Suprapubic skin (tissue), 4 donors: ENCODE results near the gene MAJIN.

ENCODE experiments used
- CTCF ChIP-seq, 2 donors: fragments of 200-600 bp in 1 of 2; fragments of 450-650 bp in 1 of 2; sonication (generic) in 1 of 2; IDR thresholded peaks; one replicate each; pipeline ENCODE4 v1.5.1; 2016 to 2019; ENCODE audit warnings: antibody characterized with exemption in 2 of 2, mild to moderate bottlenecking in 1 of 2, moderate library complexity in 1 of 2
- EP300 ChIP-seq: sonication (generic); formaldehyde crosslinking; IDR thresholded peaks from one replicate; pipeline ENCODE4 v1.6.1; 2017; ENCODE audit warnings: antibody characterized with exemption
- POLR2AphosphoS5 ChIP-seq, 3 donors: sonication (generic); formaldehyde crosslinking; IDR thresholded peaks; one replicate each; pipeline ENCODE4 v1.6.1; 2017; ENCODE audit warnings: antibody characterized with exemption in 3 of 3

- no peak for TF ChIP-seq POLR2AphosphoS5 (IDR thresholded peaks at IDR 0.05)
- no peak for TF ChIP-seq CTCF (IDR thresholded peaks at IDR 0.05)
- TF ChIP-seq EP300 = no peak
Observed at GRCh38 chr11:64930340-64930739, 41.6 kb downstream of the MAJIN start.
